Astrocyte (in vitro differentiated cells and primary cell): ENCODE results near the gene RBPMS2.

ENCODE experiments used
- EZH2 ChIP-seq: IDR thresholded peaks from 2 replicates; pipeline ENCODE4 v1.6.1; 2012; ENCODE audit warnings: mild to moderate bottlenecking, low read length, inconsistent platforms; ENCODE audit not compliant: insufficient read depth
- TF ChIP-seq, protein P1 (sequence below): IDR thresholded peaks from 2 replicates; pipeline ENCODE4 v1.5.1; 2011; ENCODE audit warnings: low read depth, mild to moderate bottlenecking, inconsistent platforms, low read length, moderate library complexity; ENCODE audit not compliant: insufficient read depth

DNA sequence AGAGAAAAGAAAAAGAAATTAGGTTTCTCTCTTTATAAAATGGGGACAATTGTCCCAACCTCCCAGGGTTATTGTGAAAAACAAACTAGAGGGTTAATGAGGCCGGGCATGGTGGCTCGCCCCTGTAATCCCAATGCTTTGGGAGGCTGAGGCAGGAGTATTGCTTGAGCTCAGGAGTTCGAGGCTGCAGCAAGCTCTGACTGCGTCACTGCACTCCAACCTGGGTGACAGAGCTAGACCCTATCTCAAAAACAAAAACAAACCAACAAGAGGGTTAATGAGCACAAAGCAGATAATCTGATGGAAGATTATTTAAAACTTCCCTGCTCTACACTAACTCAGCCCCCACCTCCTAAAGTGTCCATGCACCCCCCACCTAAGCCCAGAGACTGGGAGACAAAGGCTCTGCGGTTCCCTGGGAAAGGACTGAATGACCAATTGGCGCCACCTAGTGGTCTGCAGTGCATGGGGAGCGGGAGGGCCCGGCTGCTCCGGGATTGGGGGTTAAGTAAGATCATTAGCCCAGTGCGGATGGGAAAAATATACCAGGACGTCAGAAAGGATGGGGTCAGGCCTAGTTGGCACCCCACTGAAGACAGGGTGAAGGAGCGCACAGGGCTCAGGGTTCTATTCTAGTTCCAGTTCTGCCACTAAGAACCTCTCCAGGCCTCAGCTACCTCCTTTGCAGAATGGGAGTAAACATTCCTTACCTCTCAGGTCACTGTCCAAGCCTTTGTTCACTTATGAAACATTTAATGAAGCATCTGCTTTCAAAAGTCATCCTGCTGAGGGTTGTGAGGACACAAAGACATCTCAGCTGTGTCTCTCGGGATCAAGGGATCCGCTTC is 34.5 kb upstream of the RBPMS2 start:
- TF ChIP-seq, protein P1, sequence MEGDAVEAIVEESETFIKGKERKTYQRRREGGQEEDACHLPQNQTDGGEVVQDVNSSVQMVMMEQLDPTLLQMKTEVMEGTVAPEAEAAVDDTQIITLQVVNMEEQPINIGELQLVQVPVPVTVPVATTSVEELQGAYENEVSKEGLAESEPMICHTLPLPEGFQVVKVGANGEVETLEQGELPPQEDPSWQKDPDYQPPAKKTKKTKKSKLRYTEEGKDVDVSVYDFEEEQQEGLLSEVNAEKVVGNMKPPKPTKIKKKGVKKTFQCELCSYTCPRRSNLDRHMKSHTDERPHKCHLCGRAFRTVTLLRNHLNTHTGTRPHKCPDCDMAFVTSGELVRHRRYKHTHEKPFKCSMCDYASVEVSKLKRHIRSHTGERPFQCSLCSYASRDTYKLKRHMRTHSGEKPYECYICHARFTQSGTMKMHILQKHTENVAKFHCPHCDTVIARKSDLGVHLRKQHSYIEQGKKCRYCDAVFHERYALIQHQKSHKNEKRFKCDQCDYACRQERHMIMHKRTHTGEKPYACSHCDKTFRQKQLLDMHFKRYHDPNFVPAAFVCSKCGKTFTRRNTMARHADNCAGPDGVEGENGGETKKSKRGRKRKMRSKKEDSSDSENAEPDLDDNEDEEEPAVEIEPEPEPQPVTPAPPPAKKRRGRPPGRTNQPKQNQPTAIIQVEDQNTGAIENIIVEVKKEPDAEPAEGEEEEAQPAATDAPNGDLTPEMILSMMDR: peak; percentile 93
- no peak for TF ChIP-seq EZH2
